GM18520 (cell line): ENCODE data around the gene CPVL.

Source experiments
- ATAC-seq: cut with Tn5 transposase; IDR thresholded peaks from one replicate; pipeline ENCODE4 v1.9.1; 2021; ENCODE audit not compliant: unreplicated experiment

CPVL gene

GRCh38 chr7:29013082-29013695 is 133.1 kb downstream of the CPVL start:
- no peak for ATAC-seq

- ATAC-seq: no peak
Observed at GRCh38 chr7:29009947-29010346, 136.4 kb downstream of the CPVL start.

- no peak for ATAC-seq
Observed at GRCh38 chr7:29008590-29008989, 137.7 kb downstream of the CPVL start.

GRCh38 chr7:29007127-29007526 is 139.2 kb downstream of the CPVL start:
- no peak for ATAC-seq

- no peak for ATAC-seq
Observed at GRCh38 chr7:29005829-29006228, 140.5 kb downstream of the CPVL start.

- ATAC-seq: no peak
Observed at GRCh38 chr7:29005406-29005805, 140.9 kb downstream of the CPVL start.

GRCh38 chr7:29003703-29004102 is 142.6 kb downstream of the CPVL start:
- no peak for ATAC-seq

GRCh38 chr7:29000717-29001076 is 145.6 kb downstream of the CPVL start:
- no peak for ATAC-seq

- no peak for ATAC-seq
Observed at GRCh38 chr7:28999895-29000716, 146.2 kb downstream of the CPVL start.

GRCh38 chr7:28999427-28999826 is 146.9 kb downstream of the CPVL start:
- no peak for ATAC-seq

GRCh38 chr7:28998105-28998504 is 148.2 kb downstream of the CPVL start:
- no peak for ATAC-seq

- ATAC-seq: no peak
Observed at GRCh38 chr7:28996836-28997235, 149.5 kb downstream of the CPVL start.

GRCh38 chr7:28993371-28993770 is 153.0 kb downstream of the CPVL start:
- no peak for ATAC-seq

- no peak for ATAC-seq
Observed at GRCh38 chr7:28992798-28993197, 153.5 kb downstream of the CPVL start.

- ATAC-seq: no peak
Observed at GRCh38 chr7:28990200-28990960, 156.0 kb downstream of the CPVL start.

- ATAC-seq: no peak
Observed at GRCh38 chr7:28989211-28989980, 156.9 kb downstream of the CPVL start.

GRCh38 chr7:28988810-28989209 is 157.5 kb downstream of the CPVL start:
- ATAC-seq: no peak

GRCh38 chr7:28988091-28988490 is 158.2 kb downstream of the CPVL start:
- no peak for ATAC-seq

- ATAC-seq: no peak
Observed at GRCh38 chr7:28986765-28987110, 159.6 kb downstream of the CPVL start.

GRCh38 chr7:28986028-28986764 is 160.1 kb downstream of the CPVL start:
- ATAC-seq: no peak

- ATAC-seq: no peak
Observed at GRCh38 chr7:28984631-28985030, 161.7 kb downstream of the CPVL start.
